HepG2 (cell line): ENCODE results near the gene ST6GALNAC4. TPM values are rescaled to one million over a fixed set of nuclear protein-coding genes. Genes with fewer than 3 reads are reported as not detected.

Experiments used
- ATAC-seq: fragments of 200-7000 bp; cut with Tn5 transposase; 3 replicates; pipeline ENCODE4 v1.9.1; 2020; ENCODE audit warnings: mild to moderate bottlenecking, moderate library complexity
- BruUV-seq: library from RNA; stranded (reverse); fragments of 400-500 nt; replicated peaks from 2 replicates; lab custom pipeline; 2021; lab: Mats Ljungman, UMichigan
- CTCF ChIA-PET: fragments of 300-600 bp; formaldehyde crosslinking; extraction: SDS; loops from one replicate; lab custom pipeline; 2021; ENCODE audit warnings: low total read pairs, inconsistent platforms, low intra/inter-chr PET ratio; lab: Yijun Ruan, JAX
- POLR2A ChIA-PET: fragments of 350-600 bp; sonication (Branson Sonifier 250); formaldehyde crosslinking; loops from one replicate; lab custom pipeline; 2020; ENCODE audit warnings: antibody characterized with exemption, inconsistent platforms; lab: Yijun Ruan, JAX
- DNase-seq: peaks from one replicate; pipeline ENCODE4 v3.0.0-alpha.2; 2015; ENCODE audit warnings: low spot score
- FAIRE-seq: peaks from 3 replicates; lab custom pipeline; 2011; peaks lifted over from hg19 to GRCh38; lab: Jason Lieb, UNC
- H2AFZ ChIP-seq: one replicate; pipeline ENCODE4 v1.6.1; 2011; ENCODE audit warnings: low read length, inconsistent platforms
- H3K27ac ChIP-seq: fragments of 300-600 bp; 3 replicates; pipeline ENCODE4 v1.8.0; 2011; ENCODE audit warnings: mixed run types, mild to moderate bottlenecking, mixed read lengths, low read length, inconsistent platforms; ENCODE audit not compliant: insufficient read depth; ENCODE audit errors: extremely low read length
- H3K27me3 ChIP-seq, 2 experiments: fragments of 200-600 bp in 1 of 2; 2 replicates in 1 of 2; 3 replicates in 1 of 2; pipeline versions ENCODE4 v1.6.0 to v1.8.0; 2011; ENCODE audit warnings: low read length in 2 of 2, mild to moderate bottlenecking in 2 of 2, moderate library complexity in 2 of 2, inconsistent platforms in 1 of 2; ENCODE audit not compliant: insufficient read depth in 2 of 2, control insufficient read depth in 1 of 2
- H3K36me3 ChIP-seq, 2 experiments: fragments of 200-600 bp in 1 of 2; replicated peaks in 1 of 2; 2 replicates in 1 of 2; 3 replicates in 1 of 2; pipeline versions ENCODE4 v1.5.1 to v1.8.0; 2011; ENCODE audit warnings: low read length in 2 of 2, inconsistent platforms in 1 of 2; ENCODE audit not compliant: insufficient read depth in 2 of 2, control insufficient read depth in 1 of 2
- H3K4me1 ChIP-seq: 2 replicates; pipeline ENCODE4 v1.5.1; 2012; ENCODE audit warnings: low read length, inconsistent platforms; ENCODE audit not compliant: insufficient read depth
- H3K4me2 ChIP-seq: 2 replicates; pipeline ENCODE4 v1.6.0; 2011; ENCODE audit warnings: low read depth, low read length, inconsistent platforms
- H3K4me3 ChIP-seq, 3 experiments: fragments of 200-600 bp in 1 of 3; sonication (generic), shearing (Covaris generic) in 1 of 3; replicated peaks in 1 of 3; 2 replicates each; pipeline ENCODE4 v1.5.1; 2011 to 2016; ENCODE audit warnings: low read length in 3 of 3, inconsistent platforms in 2 of 3, low read depth in 2 of 3, mild to moderate bottlenecking in 2 of 3, control low read depth in 1 of 3, mixed read lengths in 1 of 3; ENCODE audit not compliant: insufficient read depth in 1 of 3
- H3K79me2 ChIP-seq: one replicate; pipeline ENCODE4 v1.6.1; 2011; ENCODE audit warnings: low read length, inconsistent platforms; ENCODE audit not compliant: insufficient read depth
- H3K9ac ChIP-seq: 2 replicates; pipeline ENCODE4 v1.6.0; 2011; ENCODE audit warnings: mild to moderate bottlenecking, low read depth, low read length, inconsistent platforms; ENCODE audit not compliant: insufficient read depth
- H3K9me3 ChIP-seq: 2 replicates; pipeline ENCODE4 v1.5.1; 2012; ENCODE audit warnings: mild to moderate bottlenecking, low read length
- H4K20me1 ChIP-seq: 2 replicates; pipeline ENCODE4 v1.6.0; 2011; ENCODE audit warnings: inconsistent platforms, mild to moderate bottlenecking, low read length, moderate library complexity; ENCODE audit not compliant: insufficient read depth
- EP300 ChIP-seq, 3 experiments: sonication (generic) in 1 of 3; formaldehyde crosslinking in 1 of 3; IDR thresholded peaks; 2 replicates each; pipeline versions ENCODE4 v1.5.1 to v1.6.1; 2011 to 2020; ENCODE audit warnings: low read depth in 2 of 3, low read length in 2 of 3, borderline replicate concordance in 1 of 3, improper control_type of control experiment in 1 of 3, mild to moderate bottlenecking in 1 of 3, missing genetic modification reagents in 1 of 3, moderate library complexity in 1 of 3
- MTF2 ChIP-seq: sonication (generic); formaldehyde crosslinking; IDR thresholded peaks from 2 replicates; pipeline ENCODE4 v1.5.0; 2020; ENCODE audit warnings: missing genetic modification reagents, borderline replicate concordance
- ZNF253 ChIP-seq: sonication (generic); formaldehyde crosslinking; IDR thresholded peaks from 2 replicates; pipeline ENCODE4 v1.8.0; 2022; ENCODE audit warnings: mild to moderate bottlenecking, missing genetic modification reagents, borderline replicate concordance
- ZNF292 ChIP-seq: sonication (generic); formaldehyde crosslinking; IDR thresholded peaks from 2 replicates; pipeline ENCODE4 v1.8.1; 2022; ENCODE audit warnings: mild to moderate bottlenecking, low read depth, missing genetic modification reagents, borderline replicate concordance
- WGBS: methylation state at CpG from one replicate; pipeline ENCODE4 v1.1.6; 2017; ENCODE audit warnings: low lambda C conversion rate; 5-methylcytosine and 5-hydroxymethylcytosine counted together
- in situ Hi-C: cut with HindIII; loops from 2 replicates; pipeline ENCODE4 v1.10.0; 2017; ENCODE audit warnings: low pct_unique_long_range_greater_than_20kb; ENCODE audit not compliant: extremely low pct_ligation_motif_present
- intact Hi-C: fragments of 100-400 bp; cut with micrococcal nuclease; formaldehyde crosslinking; loops from one replicate; pipeline ENCODE4 v1.10.0; 2022; ENCODE audit not compliant: unreplicated experiment
- polyA plus RNA-seq, 8 experiments: library from polyadenylated mRNA; depleted of rRNA in 3 of 8; stranded (reverse) in 7 of 8; unstranded in 1 of 8; fragments of >200 nt; fragmentation: Illumina TruSeq in 4 of 8; extraction: Trizol in 4 of 8; gene quantifications; 2 replicates each; pipeline versions ENCODE4 v1.2.1 to v1.2.3, GENCODE V29; 2011 to 2016; ENCODE audit warnings: low read depth in 4 of 8, missing spikeins in 1 of 8, mixed read lengths in 1 of 8; ENCODE audit not compliant: insufficient read depth in 1 of 8
- total RNA-seq, 5 experiments: library from RNA; depleted of rRNA; stranded (reverse); fragments of >200 nt; fragmentation: Illumina TruSeq; extraction: Trizol; gene quantifications; 2 replicates each; pipeline ENCODE4 v1.2.3, GENCODE V29; 2016; ENCODE audit warnings: low read depth in 1 of 5
- TF ChIP-seq, protein P1 (sequence below): sonication (generic); IDR thresholded peaks from 2 replicates; pipeline ENCODE4 v1.6.1; 2016; ENCODE audit warnings: low read depth, borderline replicate concordance
- TF ChIP-seq, protein P2 (sequence below): sonication (generic); formaldehyde crosslinking; IDR thresholded peaks from 2 replicates; pipeline ENCODE4 v1.5.1; 2020; ENCODE audit warnings: missing genetic modification reagents, mild to moderate bottlenecking, borderline replicate concordance

The ST6GALNAC4 gene
- total and polyA plus RNA-seq, 2 of the 13 experiments (the other 11 are each of a cell fraction or from before 2014, with no cell fraction given), result 18.8 to 27.7 TPM

DNA sequence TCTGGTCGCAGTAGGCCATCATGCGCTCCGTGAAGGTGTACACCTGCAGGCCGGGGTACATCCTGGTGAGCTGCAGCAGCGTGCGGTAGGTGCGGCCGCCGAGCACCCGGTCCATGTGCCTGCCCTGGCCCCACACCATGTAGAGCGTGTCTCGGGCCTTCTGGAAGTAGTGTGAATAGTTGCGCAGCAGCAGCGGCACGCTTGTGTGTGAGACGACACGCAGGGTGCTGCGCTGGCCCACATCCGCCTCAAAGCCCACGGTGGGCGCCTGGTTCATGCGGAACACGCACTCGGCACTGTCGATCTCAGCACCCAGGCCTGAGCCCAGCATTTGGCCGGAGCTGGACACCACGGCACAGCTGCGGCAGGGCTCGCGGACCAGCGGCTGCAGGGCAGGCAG is 4.5 kb downstream of the ST6GALNAC4 start:
- TF ChIP-seq, protein P1, sequence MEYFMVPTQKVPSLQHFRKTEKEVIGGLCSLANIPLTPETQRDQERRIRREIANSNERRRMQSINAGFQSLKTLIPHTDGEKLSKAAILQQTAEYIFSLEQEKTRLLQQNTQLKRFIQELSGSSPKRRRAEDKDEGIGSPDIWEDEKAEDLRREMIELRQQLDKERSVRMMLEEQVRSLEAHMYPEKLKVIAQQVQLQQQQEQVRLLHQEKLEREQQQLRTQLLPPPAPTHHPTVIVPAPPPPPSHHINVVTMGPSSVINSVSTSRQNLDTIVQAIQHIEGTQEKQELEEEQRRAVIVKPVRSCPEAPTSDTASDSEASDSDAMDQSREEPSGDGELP, result no peak
- TF ChIP-seq ZNF292 (CRISPR knock-in tag) (no peak), EP300 (IDR thresholded peaks at IDR 0.05; ENCODE audit: low read depth in 2 of 2, low read length in 2 of 2) (no peak), EP300 (CRISPR knock-in tag; IDR thresholded peaks at IDR 0.05; ENCODE audit: borderline replicate concordance) (no peak), MTF2 (CRISPR knock-in tag) (no peak), ZNF253 (CRISPR knock-in tag) (no peak)
- TF ChIP-seq, protein P2, sequence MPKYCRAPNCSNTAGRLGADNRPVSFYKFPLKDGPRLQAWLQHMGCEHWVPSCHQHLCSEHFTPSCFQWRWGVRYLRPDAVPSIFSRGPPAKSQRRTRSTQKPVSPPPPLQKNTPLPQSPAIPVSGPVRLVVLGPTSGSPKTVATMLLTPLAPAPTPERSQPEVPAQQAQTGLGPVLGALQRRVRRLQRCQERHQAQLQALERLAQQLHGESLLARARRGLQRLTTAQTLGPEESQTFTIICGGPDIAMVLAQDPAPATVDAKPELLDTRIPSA, result no peak
- ChIA-PET POLR2A (interaction anchor here (2.2 to 7.9 kb wide), 2 partner anchors 8 to 15 kb away, joined by 9 to 78 read pairs; no protein-coding TSS in a partner anchor), CTCF (no interaction called here)
- Histone ChIP-seq H3K9ac (no peak overlapping the region), H3K27me3 (no peaks in the 10 kb centered on the region), H3K79me2 (peaks cover 2% of the 10 kb centered on the region), H4K20me1 (no peaks in the 10 kb centered on the region), H3K27ac (no peak overlapping the region), H3K4me3 (no peak overlapping the region), H3K4me1 (peaks cover 42% of the 10 kb centered on the region), H2AFZ (no peak overlapping the region), H3K4me2 (no peak overlapping the region), H3K36me3 (peaks cover 7 to 15% of the 10 kb centered on the region in 2 experiments; a peak in 4 of 5 replicates), H3K9me3 (no peaks in the 10 kb centered on the region)
- intact Hi-C loops (no loop called here), in situ Hi-C loops (no loop called here)
- ATAC-seq (no peak), FAIRE-seq (no peak), DNase-seq (no peak)
- WGBS, result 98% methylated on average over 16 of the region's 31 CpGs
- BruUV-seq, result no TSS peak
